HepG2 (cell line): ENCODE data around the gene TRIM3. TPM values are rescaled to one million over a fixed set of nuclear protein-coding genes. Genes with fewer than 3 reads are reported as not detected.

Experiments used
- CENPT ChIP-seq: sonication (generic); formaldehyde crosslinking; IDR thresholded peaks from 2 replicates; pipeline ENCODE4 v1.8.0; 2022; ENCODE audit warnings: low read depth, mild to moderate bottlenecking, moderate library complexity, missing genetic modification reagents
- EEA1 ChIP-seq: sonication (generic); formaldehyde crosslinking; IDR thresholded peaks from 2 replicates; pipeline ENCODE4 v1.5.1; 2020; ENCODE audit warnings: mild to moderate bottlenecking, missing genetic modification reagents, borderline replicate concordance
- ESRRA ChIP-seq: sonication (generic); formaldehyde crosslinking; IDR thresholded peaks from 2 replicates; pipeline ENCODE4 v1.5.1; 2020; ENCODE audit warnings: mild to moderate bottlenecking, low read depth, missing genetic modification reagents
- GABPB1 ChIP-seq: IDR thresholded peaks from 2 replicates; pipeline ENCODE4 v1.6.1; 2016; ENCODE audit warnings: mild to moderate bottlenecking, missing genetic modification reagents, moderate library complexity, missing compliant biosample characterization
- HMG20B ChIP-seq: conservative IDR thresholded peaks from 2 replicates; pipeline ENCODE4 v1.6.1; 2016; ENCODE audit warnings: missing genetic modification reagents, missing compliant biosample characterization
- MIXL1 ChIP-seq: IDR thresholded peaks from 2 replicates; pipeline ENCODE4 v1.6.1; 2016
- NAIF1 ChIP-seq: sonication (generic); formaldehyde crosslinking; IDR thresholded peaks from 2 replicates; pipeline ENCODE4 v1.5.0; 2020; ENCODE audit warnings: mild to moderate bottlenecking, missing genetic modification reagents, borderline replicate concordance
- NONO ChIP-seq, 2 experiments: fragments of 450-650 bp in 1 of 2; sonication (generic) in 1 of 2; formaldehyde crosslinking in 1 of 2; IDR thresholded peaks in 1 of 2; conservative IDR thresholded peaks in 1 of 2; 2 replicates each; pipeline versions ENCODE4 v1.6.1 to v1.8.0; 2017 to 2022; ENCODE audit warnings: mild to moderate bottlenecking in 1 of 2, missing genetic modification reagents in 1 of 2, moderate library complexity in 1 of 2
- NRL ChIP-seq: sonication (generic); formaldehyde crosslinking; IDR thresholded peaks from 2 replicates; pipeline ENCODE4 v1.5.0; 2020; ENCODE audit warnings: missing genetic modification reagents, mild to moderate bottlenecking, moderate library complexity, borderline replicate concordance
- POLR2AphosphoS5 ChIP-seq: IDR thresholded peaks from 2 replicates; pipeline ENCODE4 v1.6.1; 2012; ENCODE audit warnings: low read depth, low read length
- PPARG ChIP-seq: conservative IDR thresholded peaks from 2 replicates; pipeline ENCODE4 v1.6.1; 2016; ENCODE audit warnings: missing biosample characterization, missing genetic modification reagents
- PRDM4 ChIP-seq: sonication (generic); formaldehyde crosslinking; IDR thresholded peaks from 2 replicates; pipeline ENCODE4 v1.9.0; 2021; ENCODE audit warnings: missing genetic modification reagents, borderline replicate concordance
- SATB2 ChIP-seq: sonication (generic); formaldehyde crosslinking; IDR thresholded peaks from 2 replicates; pipeline ENCODE4 v1.5.0; 2020; ENCODE audit warnings: missing genetic modification reagents
- SETDB1 ChIP-seq: sonication (generic); formaldehyde crosslinking; IDR thresholded peaks from 2 replicates; pipeline ENCODE4 v1.5.1; 2020; ENCODE audit warnings: missing genetic modification reagents, mild to moderate bottlenecking, borderline replicate concordance
- SIN3A ChIP-seq: IDR thresholded peaks from 2 replicates; pipeline ENCODE4 v1.6.1; 2011; ENCODE audit warnings: low read depth, mild to moderate bottlenecking, control low read depth, low read length, borderline replicate concordance
- SNAI1 ChIP-seq: sonication (generic); formaldehyde crosslinking; IDR thresholded peaks from 2 replicates; pipeline ENCODE4 v1.5.0; 2020; ENCODE audit warnings: mild to moderate bottlenecking, missing genetic modification reagents, borderline replicate concordance
- SSRP1 ChIP-seq: IDR thresholded peaks from 2 replicates; pipeline ENCODE4 v1.6.1; 2016; ENCODE audit warnings: control low read depth
- TARDBP ChIP-seq: sonication (generic); formaldehyde crosslinking; IDR thresholded peaks from 2 replicates; pipeline ENCODE4 v1.8.0; 2022; ENCODE audit warnings: mild to moderate bottlenecking, missing genetic modification reagents
- TBL1XR1 ChIP-seq: fragments of 150-350 bp; IDR thresholded peaks from 2 replicates; pipeline ENCODE4 v1.6.1; 2014; ENCODE audit warnings: borderline replicate concordance, low read length; ENCODE audit not compliant: partially characterized antibody
- THAP8 ChIP-seq: sonication (generic); formaldehyde crosslinking; IDR thresholded peaks from 2 replicates; pipeline ENCODE4 v1.5.1; 2020; ENCODE audit warnings: missing genetic modification reagents, mild to moderate bottlenecking, borderline replicate concordance
- YEATS2 ChIP-seq: sonication (generic); formaldehyde crosslinking; IDR thresholded peaks from 2 replicates; pipeline ENCODE4 v1.4.0; 2020; ENCODE audit warnings: missing genetic modification reagents, borderline replicate concordance
- ZBTB26 ChIP-seq: IDR thresholded peaks from 2 replicates; pipeline ENCODE4 v1.6.1; 2016; ENCODE audit warnings: missing compliant biosample characterization, missing genetic modification reagents, borderline replicate concordance
- ZFAT ChIP-seq: sonication (generic); formaldehyde crosslinking; conservative IDR thresholded peaks from 2 replicates; pipeline ENCODE4 v1.8.1; 2023; ENCODE audit warnings: missing genetic modification reagents, inconsistent platforms
- ZFP41 ChIP-seq: sonication (generic); formaldehyde crosslinking; IDR thresholded peaks from 2 replicates; pipeline ENCODE4 v1.4.0; 2020; ENCODE audit warnings: mild to moderate bottlenecking, missing genetic modification reagents, borderline replicate concordance
- ZFYVE20 ChIP-seq: sonication (generic); formaldehyde crosslinking; IDR thresholded peaks from 2 replicates; pipeline ENCODE4 v1.8.0; 2023; ENCODE audit warnings: low read depth, mild to moderate bottlenecking, moderate library complexity, missing genetic modification reagents, borderline replicate concordance
- ZNF136 ChIP-seq: sonication (generic); formaldehyde crosslinking; IDR thresholded peaks from 2 replicates; pipeline ENCODE4 v1.8.1; 2022; ENCODE audit warnings: low read depth, mild to moderate bottlenecking, moderate library complexity, missing genetic modification reagents
- ZNF556 ChIP-seq: sonication (generic); formaldehyde crosslinking; IDR thresholded peaks from 2 replicates; pipeline ENCODE4 v1.4.0; 2020; ENCODE audit warnings: mild to moderate bottlenecking, missing genetic modification reagents, borderline replicate concordance
- ZNF562 ChIP-seq: sonication (generic); formaldehyde crosslinking; IDR thresholded peaks from 2 replicates; pipeline ENCODE4 v1.8.0; 2022; ENCODE audit warnings: missing genetic modification reagents, borderline replicate concordance
- polyA plus RNA-seq, 8 experiments: library from polyadenylated mRNA; depleted of rRNA in 3 of 8; stranded (reverse) in 7 of 8; unstranded in 1 of 8; fragments of >200 nt; fragmentation: Illumina TruSeq in 4 of 8; extraction: Trizol in 4 of 8; gene quantifications; 2 replicates each; pipeline versions ENCODE4 v1.2.1 to v1.2.3, GENCODE V29; 2011 to 2016; ENCODE audit warnings: low read depth in 4 of 8, missing spikeins in 1 of 8, mixed read lengths in 1 of 8; ENCODE audit not compliant: insufficient read depth in 1 of 8
- total RNA-seq, 5 experiments: library from RNA; depleted of rRNA; stranded (reverse); fragments of >200 nt; fragmentation: Illumina TruSeq; extraction: Trizol; gene quantifications; 2 replicates each; pipeline ENCODE4 v1.2.3, GENCODE V29; 2016; ENCODE audit warnings: low read depth in 1 of 5

TRIM3 gene
- total and polyA plus RNA-seq, 2 of the 13 experiments (the other 11 are each of a cell fraction or from before 2014, with no cell fraction given): 3.6 to 6.3 TPM

- TF ChIP-seq PRDM4: no peak
- no peak for TF ChIP-seq YEATS2 (CRISPR knock-in tag)
- no peak for TF ChIP-seq ZFAT (CRISPR knock-in tag)
- no peak for TF ChIP-seq ZFYVE20 (CRISPR knock-in tag)
- no peak for TF ChIP-seq SATB2 (CRISPR knock-in tag)
- no peak for TF ChIP-seq ZNF136 (CRISPR knock-in tag)
- no peak for TF ChIP-seq ZFP41 (CRISPR knock-in tag)
- no peak for TF ChIP-seq SIN3A
- no peak for TF ChIP-seq SETDB1 (CRISPR knock-in tag)
- TF ChIP-seq SSRP1 (CRISPR knock-in tag): no peak
- TF ChIP-seq ZNF556 (CRISPR knock-in tag): no peak
- peak; percentile 58; the same call in 1 of the 2 replicates for TF ChIP-seq TARDBP (CRISPR knock-in tag)
- TF ChIP-seq SNAI1 (CRISPR knock-in tag): no peak
- no peak for TF ChIP-seq ZNF562 (CRISPR knock-in tag)
- no peak for TF ChIP-seq POLR2AphosphoS5
- no peak for TF ChIP-seq EEA1 (CRISPR knock-in tag)
- peak; percentile 52; the same call in 1 of the 2 replicates for TF ChIP-seq MIXL1 (CRISPR knock-in tag)
- no peak for TF ChIP-seq NONO (IDR thresholded peaks at IDR 0.05)
- TF ChIP-seq NONO (CRISPR knock-in tag; conservative IDR thresholded peaks at IDR 0.05): peak; percentile 75; the same call in 1 of the 2 replicates
- no peak for TF ChIP-seq ZBTB26 (CRISPR knock-in tag)
- TF ChIP-seq ESRRA (CRISPR knock-in tag): no peak
- TF ChIP-seq THAP8 (CRISPR knock-in tag): no peak
- peak; percentile 45 for TF ChIP-seq TBL1XR1
- peak; percentile 91 for TF ChIP-seq HMG20B (CRISPR knock-in tag)
- no peak; the same call in 1 of the 2 replicates for TF ChIP-seq NRL (CRISPR knock-in tag)
- no peak for TF ChIP-seq GABPB1 (CRISPR knock-in tag)
- TF ChIP-seq CENPT (CRISPR knock-in tag): no peak
- no peak for TF ChIP-seq NAIF1 (CRISPR knock-in tag)
- TF ChIP-seq PPARG (CRISPR knock-in tag): 0 out of 2 replicates have a peak, but pooled peaks have one; percentile 37
Observed at GRCh38 chr11:6440906-6441358, 32.8 kb downstream of the TRIM3 start, which contains the start of gene HPX (continued).
